ENCODE results near the gene HYAL4. TPM values are rescaled to one million over a fixed set of nuclear protein-coding genes. Genes with fewer than 3 reads are reported as not detected.

The HYAL4 gene
- total RNA-seq, 1 donor from 2014 or later: not detected

GRCh38 chr7:123872908-123873307, 27.9 kb downstream of the HYAL4 start:
- CTCF ChIA-PET: interaction anchor here (1.0 to 2.0 kb wide), 3 partner anchors 191 to 379 kb away, joined by 3 to 9 read pairs (median 8); no protein-coding TSS in a partner anchor
- intact Hi-C loops (cut with micrococcal nuclease): loop anchor here (2.0 kb wide), 1 partner anchor 378 kb away; no protein-coding TSS in a partner anchor
- Mint-ChIP-seq H3K27ac (no peak overlapping the region), H3K4me1 (no peaks in the 10 kb centered on the region), H3K27me3 (peaks cover 4% of the 10 kb centered on the region), H3K36me3 (ENCODE audit: low read depth) (no peaks in the 10 kb centered on the region), H3K9me3 (no peaks in the 10 kb centered on the region), H3K4me3 (no peak overlapping the region)
- POLR2A ChIA-PET: no interaction called here
- no peak for TF ChIP-seq CTCF (IDR thresholded peaks at IDR 0.05)
- ATAC-seq (ENCODE audit: low read depth) (no peak), DNase-seq (no peak)

GRCh38 chr7:123876557-123877256, 31.7 kb downstream of the HYAL4 start:
- Mint-ChIP-seq H3K4me3 (no peak overlapping the region), H3K9me3 (no peaks in the 10 kb centered on the region), H3K4me1 (no peaks in the 10 kb centered on the region), H3K27ac (no peak overlapping the region), H3K27me3 (peaks cover 4% of the 10 kb centered on the region), H3K36me3 (ENCODE audit: low read depth) (no peaks in the 10 kb centered on the region)
- CTCF ChIA-PET: no interaction called here
- intact Hi-C loops (cut with micrococcal nuclease): no loop called here
- POLR2A ChIA-PET: no interaction called here
- ATAC-seq (ENCODE audit: low read depth) (no peak), DNase-seq (no peak)
- TF ChIP-seq CTCF (IDR thresholded peaks at IDR 0.05): no peak

- Mint-ChIP-seq H3K4me1 (no peaks in the 10 kb centered on the region), H3K36me3 (ENCODE audit: low read depth) (no peaks in the 10 kb centered on the region), H3K27me3 (peaks cover 4% of the 10 kb centered on the region), H3K4me3 (no peak overlapping the region), H3K9me3 (no peaks in the 10 kb centered on the region), H3K27ac (no peak overlapping the region)
- no peak for TF ChIP-seq CTCF (IDR thresholded peaks at IDR 0.05)
- ChIA-PET POLR2A (no interaction called here), CTCF (interaction anchor here (1.2 kb wide), 1 partner anchor 13 kb away, joined by 4 read pairs; no protein-coding TSS in a partner anchor)
- intact Hi-C loops (cut with micrococcal nuclease): no loop called here
- ATAC-seq (ENCODE audit: low read depth) (no peak), DNase-seq (no peak)
Observed at GRCh38 chr7:123879628-123880027, 34.7 kb downstream of the HYAL4 start.

GRCh38 chr7:123881300-123881699, 36.3 kb downstream of the HYAL4 start:
- no peak for ATAC-seq (ENCODE audit: low read depth)
- intact Hi-C loops (cut with micrococcal nuclease): no loop called here
- Mint-ChIP-seq H3K27me3 (no peaks in the 10 kb centered on the region), H3K27ac (no peak overlapping the region), H3K9me3 (no peaks in the 10 kb centered on the region), H3K36me3 (ENCODE audit: low read depth) (no peaks in the 10 kb centered on the region), H3K4me3 (no peak overlapping the region), H3K4me1 (no peaks in the 10 kb centered on the region)
- ChIA-PET CTCF (no interaction called here), POLR2A (no interaction called here)
- no peak for DNase-seq
- no peak for TF ChIP-seq CTCF (IDR thresholded peaks at IDR 0.05)

GRCh38 chr7:123883154-123883553, 38.2 kb downstream of the HYAL4 start:
- Mint-ChIP-seq H3K36me3 (ENCODE audit: low read depth) (no peaks in the 10 kb centered on the region), H3K4me1 (no peaks in the 10 kb centered on the region), H3K27me3 (no peaks in the 10 kb centered on the region), H3K27ac (no peak overlapping the region), H3K9me3 (no peaks in the 10 kb centered on the region), H3K4me3 (no peak overlapping the region)
- DNase-seq: no peak
- TF ChIP-seq CTCF (IDR thresholded peaks at IDR 0.05): no peak
- POLR2A ChIA-PET: no interaction called here
- no peak for ATAC-seq (ENCODE audit: low read depth)
- intact Hi-C loops (cut with micrococcal nuclease): no loop called here
- CTCF ChIA-PET: no interaction called here

Data from activated B cell treated with CpG ODN at 0.5 μM for 24 hours (primary cell).